Mononuclear cell (primary cell): ENCODE results near the gene UBE3D. TPM values are rescaled to one million over a fixed set of nuclear protein-coding genes. Genes with fewer than 3 reads are reported as not detected.

Source experiments
- H3K27me3 ChIP-seq: 2 replicates; pipeline ENCODE4 v1.6.0; 2011; ENCODE audit warnings: low read length, control low read depth; ENCODE audit not compliant: insufficient read depth
- H3K4me1 ChIP-seq: 2 replicates; pipeline ENCODE4 v1.5.1; 2011; ENCODE audit warnings: mild to moderate bottlenecking, low read length, control low read depth; ENCODE audit not compliant: insufficient read depth
- H3K4me3 ChIP-seq: 2 replicates; pipeline ENCODE4 v1.5.1; 2011; ENCODE audit warnings: mild to moderate bottlenecking, low read length, moderate library complexity
- H3K9me3 ChIP-seq: 2 replicates; pipeline ENCODE4 v1.5.1; 2011; ENCODE audit warnings: low read depth, mild to moderate bottlenecking, control low read depth, low read length
- total RNA-seq: library from RNA; depleted of rRNA; stranded (reverse); fragments of >200 nt; gene quantifications from one replicate; pipeline ENCODE4 v1.2.3, GENCODE V29; 2012

The UBE3D gene
- total RNA-seq, 1 donor = 6.5 TPM

DNA sequence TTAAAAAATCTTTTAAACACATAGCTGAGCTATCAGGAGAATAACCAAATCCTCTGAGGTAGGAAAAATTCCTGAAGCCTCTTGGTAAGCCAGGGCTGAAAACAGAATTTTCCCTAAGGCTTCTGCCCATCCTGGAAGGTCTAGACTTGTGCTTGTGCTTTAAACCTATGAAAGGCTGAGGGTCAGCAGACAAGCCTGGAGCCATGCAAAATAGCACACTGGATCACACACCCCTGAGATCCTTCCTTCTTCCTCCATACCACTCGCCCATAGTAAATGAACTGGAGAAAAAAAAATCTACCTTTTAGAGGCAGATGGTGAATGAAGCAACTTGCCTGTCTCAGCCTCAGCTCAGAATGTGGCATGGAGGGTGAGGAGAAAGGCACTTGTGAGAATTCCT, 144.4 kb downstream of the UBE3D start:
- no peaks in the 10 kb centered on the region for H3K4me1 ChIP-seq

DNA sequence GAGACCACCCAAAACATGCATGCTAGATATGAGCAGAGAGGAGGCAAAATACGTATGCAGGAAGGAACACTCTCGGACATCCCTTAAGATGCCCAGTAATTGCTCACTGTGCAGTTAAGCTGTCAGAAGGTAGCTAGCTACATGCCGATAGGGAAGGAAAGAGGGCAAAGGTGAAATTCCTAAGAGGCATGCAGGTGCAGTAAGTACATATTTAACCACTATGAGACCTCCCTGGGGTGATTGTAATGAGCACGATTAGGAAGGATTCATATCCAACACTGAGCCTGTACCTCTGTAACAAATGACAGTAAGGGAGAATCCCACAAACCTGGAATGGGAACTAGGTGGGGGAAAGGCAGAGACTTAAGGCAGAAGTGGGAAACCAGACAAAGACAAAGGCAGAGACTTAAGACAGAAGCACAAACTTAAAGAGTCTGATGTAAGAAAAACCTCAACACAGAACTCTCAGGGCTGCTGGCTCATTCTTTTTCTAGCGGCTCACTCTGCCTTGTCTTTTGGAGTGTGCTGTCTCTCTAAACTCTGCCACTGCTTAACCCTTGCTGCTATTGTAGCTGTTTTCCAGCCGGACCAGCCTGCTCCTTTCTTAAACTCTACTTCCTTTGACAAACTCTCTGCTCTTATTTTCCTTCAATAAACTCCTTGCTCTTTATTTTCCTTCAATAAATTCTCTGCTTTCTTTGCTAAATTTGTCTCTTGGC, 148.1 kb downstream of the UBE3D start:
- no peaks in the 10 kb centered on the region for H3K27me3 ChIP-seq
- H3K4me1 ChIP-seq = no peaks in the 10 kb centered on the region

More for the DNA sequence above, 144.4 kb downstream of the UBE3D start:
- H3K27me3 ChIP-seq = no peaks in the 10 kb centered on the region
- H3K4me3 ChIP-seq = no peak overlapping the region
- H3K9me3 ChIP-seq = no peaks in the 10 kb centered on the region

DNA sequence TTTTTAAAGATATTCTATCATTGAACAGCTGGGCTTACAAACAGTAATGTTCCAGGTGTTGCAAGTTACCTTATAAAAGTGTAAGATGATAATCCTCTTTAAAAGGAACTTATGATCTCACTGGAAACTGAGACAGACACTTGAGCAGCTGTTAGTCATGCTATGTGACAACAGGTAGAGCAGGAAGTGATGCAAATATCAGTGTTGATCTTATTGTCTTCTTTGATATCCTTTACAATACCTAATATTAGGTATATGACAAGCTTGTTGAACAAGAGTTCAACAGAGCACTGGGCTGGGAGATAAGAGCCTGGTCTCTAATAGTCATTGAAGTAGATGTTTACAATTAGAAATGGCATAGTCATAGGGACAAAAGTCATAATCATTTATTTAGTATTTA, 150.0 kb downstream of the UBE3D start:
- no peak overlapping the region for H3K4me3 ChIP-seq

More for the DNA sequence above, 148.1 kb downstream of the UBE3D start:
- H3K9me3 ChIP-seq = no peaks in the 10 kb centered on the region
- H3K4me3 ChIP-seq = no peak overlapping the region

GRCh38 chr6:82914511-82914910, 151.1 kb downstream of the UBE3D start:
- no peaks in the 10 kb centered on the region for H3K4me1 ChIP-seq
- H3K4me3 ChIP-seq = no peak overlapping the region
- no peaks in the 10 kb centered on the region for H3K9me3 ChIP-seq
- H3K27me3 ChIP-seq = no peaks in the 10 kb centered on the region

More for the DNA sequence above, 150.0 kb downstream of the UBE3D start:
- H3K4me1 ChIP-seq = no peaks in the 10 kb centered on the region
- no peaks in the 10 kb centered on the region for H3K27me3 ChIP-seq
- no peaks in the 10 kb centered on the region for H3K9me3 ChIP-seq

DNA sequence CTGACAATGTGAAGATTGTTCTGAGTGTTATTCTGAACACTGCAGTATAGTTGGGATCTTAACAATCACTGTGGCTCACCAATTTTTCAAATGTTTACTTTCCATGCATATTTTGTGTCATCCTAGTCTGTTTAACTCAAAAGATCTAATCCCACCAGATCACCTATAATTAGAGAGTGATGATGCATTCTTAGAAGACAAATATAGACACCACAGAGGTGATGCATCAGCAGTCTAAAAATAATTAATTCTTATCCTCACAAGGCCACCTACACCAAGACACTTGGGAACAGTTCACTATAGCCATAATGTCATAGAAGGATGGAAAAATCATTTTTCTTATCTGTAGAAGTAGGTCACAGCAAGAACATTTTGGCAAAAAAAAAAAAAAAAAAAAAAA, 154.8 kb downstream of the UBE3D start:
- no peaks in the 10 kb centered on the region for H3K27me3 ChIP-seq
- H3K9me3 ChIP-seq = no peaks in the 10 kb centered on the region
- no peak overlapping the region for H3K4me3 ChIP-seq
- no peaks in the 10 kb centered on the region for H3K4me1 ChIP-seq

DNA sequence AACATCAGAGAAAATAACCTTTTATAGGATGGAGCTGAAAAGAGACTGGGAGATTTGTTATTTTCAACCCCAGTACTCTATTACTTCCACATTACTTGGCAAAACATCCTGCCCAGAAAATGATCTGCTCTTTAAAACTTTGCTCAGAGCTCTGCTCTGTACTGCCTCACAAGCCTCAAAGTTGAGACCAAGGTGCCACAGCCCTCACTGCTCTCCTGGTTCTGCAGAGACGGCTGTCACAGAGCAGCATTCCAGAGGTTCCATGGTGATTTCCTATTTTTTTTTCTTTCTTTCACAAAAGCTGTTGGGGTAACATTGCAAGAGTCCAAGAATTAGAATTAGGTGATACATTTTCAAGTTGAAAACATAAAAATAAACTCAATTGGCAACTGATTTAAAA, 155.2 kb downstream of the UBE3D start:
- Histone ChIP-seq H3K27me3 (no peaks in the 10 kb centered on the region), H3K4me1 (no peaks in the 10 kb centered on the region), H3K4me3 (no peak overlapping the region), H3K9me3 (no peaks in the 10 kb centered on the region)

DNA sequence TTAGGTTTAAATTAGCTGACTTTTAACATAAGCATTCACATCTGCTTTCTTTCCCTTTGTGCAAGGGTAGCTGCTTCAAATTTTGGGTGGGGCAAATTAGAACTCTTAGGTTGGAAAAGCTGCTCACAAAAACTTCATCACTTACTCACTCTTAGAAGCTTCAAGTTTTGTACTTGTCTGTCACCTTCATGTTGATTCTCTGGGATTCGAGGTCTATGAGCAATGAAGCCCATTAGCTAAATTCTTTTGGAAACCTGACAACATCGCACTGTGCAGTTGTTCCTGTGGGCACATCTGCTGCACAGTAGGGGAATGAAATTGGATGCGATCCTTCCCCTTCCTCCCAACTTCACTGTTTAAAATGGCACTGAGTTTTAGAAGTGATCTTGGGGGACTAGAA, 156.1 kb downstream of the UBE3D start:
- Histone ChIP-seq H3K4me3 (no peak overlapping the region), H3K9me3 (no peaks in the 10 kb centered on the region), H3K27me3 (no peaks in the 10 kb centered on the region), H3K4me1 (no peaks in the 10 kb centered on the region)

- H3K27me3 ChIP-seq = no peaks in the 10 kb centered on the region
- no peak overlapping the region for H3K4me3 ChIP-seq
- H3K4me1 ChIP-seq = no peaks in the 10 kb centered on the region
- no peaks in the 10 kb centered on the region for H3K9me3 ChIP-seq
Measured at GRCh38 chr6:82908661-82909060, 157.0 kb downstream of the UBE3D start.

GRCh38 chr6:82906951-82907350, 158.7 kb downstream of the UBE3D start:
- no peaks in the 10 kb centered on the region for H3K27me3 ChIP-seq
- no peaks in the 10 kb centered on the region for H3K9me3 ChIP-seq
- H3K4me3 ChIP-seq = no peak overlapping the region
- no peaks in the 10 kb centered on the region for H3K4me1 ChIP-seq

DNA sequence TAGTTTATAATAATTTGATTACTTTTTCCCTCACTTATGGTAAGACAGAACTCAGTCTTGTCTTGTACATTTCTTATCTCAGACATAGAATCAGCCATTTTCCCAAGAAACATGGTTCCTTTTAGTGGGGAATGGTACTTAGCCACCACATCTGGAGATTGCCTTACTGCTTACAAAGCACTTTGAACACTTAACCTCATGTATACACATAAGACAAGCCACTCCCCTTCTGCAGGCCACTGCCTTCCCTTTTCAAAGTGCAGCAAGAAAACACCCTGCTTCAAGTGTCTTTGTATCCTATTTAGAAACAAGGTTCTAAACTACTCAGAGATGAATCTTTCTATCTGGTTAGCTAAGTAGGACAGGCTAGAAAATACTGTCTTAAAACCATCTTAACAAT, 159.2 kb downstream of the UBE3D start:
- no peaks in the 10 kb centered on the region for H3K9me3 ChIP-seq
- H3K4me3 ChIP-seq = no peak overlapping the region
- H3K27me3 ChIP-seq = no peaks in the 10 kb centered on the region
- H3K4me1 ChIP-seq = no peaks in the 10 kb centered on the region

- Histone ChIP-seq H3K4me3 (no peak overlapping the region), H3K9me3 (no peaks in the 10 kb centered on the region), H3K4me1 (no peaks in the 10 kb centered on the region), H3K27me3 (no peaks in the 10 kb centered on the region)
Measured at GRCh38 chr6:82904860-82905259, 160.8 kb downstream of the UBE3D start.

GRCh38 chr6:82904257-82904656, 161.4 kb downstream of the UBE3D start:
- H3K9me3 ChIP-seq = no peaks in the 10 kb centered on the region
- no peaks in the 10 kb centered on the region for H3K27me3 ChIP-seq
- no peak overlapping the region for H3K4me3 ChIP-seq
- H3K4me1 ChIP-seq = no peaks in the 10 kb centered on the region

DNA sequence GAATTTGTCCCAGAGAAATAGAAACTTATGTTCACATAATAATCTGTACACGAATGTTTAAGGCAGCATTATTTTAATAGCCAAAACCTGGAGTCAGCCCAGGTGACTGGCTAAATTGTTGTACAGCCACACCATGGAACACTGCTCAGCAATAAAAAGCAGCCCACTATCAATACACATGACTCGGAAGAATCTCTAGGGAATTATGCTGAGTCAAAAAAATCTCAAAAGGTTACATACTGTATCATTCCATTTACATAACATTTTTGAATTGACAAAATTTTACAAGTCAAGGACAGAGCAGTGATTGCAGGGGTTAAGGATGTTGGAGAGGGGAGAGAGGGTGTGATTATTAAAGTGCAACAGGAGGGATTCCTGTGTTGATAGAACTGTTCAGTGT, 163.4 kb downstream of the UBE3D start:
- Histone ChIP-seq H3K4me1 (no peaks in the 10 kb centered on the region), H3K4me3 (no peak overlapping the region), H3K27me3 (no peaks in the 10 kb centered on the region), H3K9me3 (no peaks in the 10 kb centered on the region)

- H3K27me3 ChIP-seq = no peaks in the 10 kb centered on the region
- no peak overlapping the region for H3K4me3 ChIP-seq
- H3K9me3 ChIP-seq = no peaks in the 10 kb centered on the region
- H3K4me1 ChIP-seq = no peaks in the 10 kb centered on the region
Measured at GRCh38 chr6:82894653-82895259, 170.9 kb downstream of the UBE3D start.

DNA sequence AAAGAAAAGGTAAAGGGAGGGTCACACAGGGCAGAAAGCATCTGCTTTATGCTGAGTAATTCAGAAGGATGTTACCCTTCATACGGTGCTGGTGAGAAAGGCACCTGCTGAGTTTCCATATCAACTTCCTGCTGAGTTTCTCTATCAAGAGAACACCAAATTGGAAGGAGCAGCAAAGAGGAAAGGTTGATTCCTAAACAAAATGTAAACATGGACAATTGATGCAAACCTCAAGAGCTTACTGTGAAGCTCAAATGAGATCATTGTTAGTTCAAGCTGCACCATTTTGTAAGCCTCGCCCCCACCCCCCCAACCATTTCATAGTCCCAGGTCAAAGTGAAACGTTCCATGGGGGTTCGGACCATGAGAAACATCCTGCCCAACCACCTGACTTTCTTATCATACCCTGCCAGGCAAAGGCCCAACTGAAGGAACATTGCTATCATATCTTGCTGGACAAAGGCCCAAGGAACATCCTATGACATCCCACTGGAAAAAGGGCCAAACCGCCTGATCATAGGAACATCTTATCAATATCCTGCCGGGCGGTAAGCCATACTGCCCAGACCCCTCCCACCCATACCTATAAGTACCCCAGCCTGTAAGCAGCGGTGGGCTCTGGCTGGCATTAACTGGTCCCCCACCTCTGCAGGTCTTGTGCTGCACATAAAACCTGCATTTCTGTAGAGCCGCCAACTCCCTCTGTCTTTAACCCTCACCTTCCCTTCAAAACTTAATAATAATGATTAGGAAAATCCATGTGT, 171.6 kb downstream of the UBE3D start:
- Histone ChIP-seq H3K4me1 (no peaks in the 10 kb centered on the region), H3K27me3 (no peaks in the 10 kb centered on the region), H3K4me3 (no peak overlapping the region), H3K9me3 (no peaks in the 10 kb centered on the region)
